Naive thymus-derived CD4-positive, alpha-beta T cell (primary cell): ENCODE data around the gene DIAPH1. TPM values are rescaled to one million over a fixed set of nuclear protein-coding genes. Genes with fewer than 3 reads are reported as not detected.
A peak's percentile ranks its signal among the peaks of the same experiment; 100 is the strongest.

ENCODE experiments used
- ATAC-seq: fragments of 150-1000 bp; cut with Tn5 transposase; 2 replicates; pipeline ENCODE4 v1.10.0; 2021; ENCODE audit warnings: mild to moderate bottlenecking, moderate library complexity
- CTCF ChIA-PET: fragments of 350-600 bp; sonication (Branson Sonifier 250); formaldehyde crosslinking; loops from one replicate; lab custom pipeline; 2021; ENCODE audit warnings: antibody characterized with exemption; lab: Charles Lee
- POLR2A ChIA-PET: fragments of 350-600 bp; sonication (Branson Sonifier 250); formaldehyde crosslinking; loops from one replicate; lab custom pipeline; 2021; ENCODE audit warnings: antibody characterized with exemption, inconsistent platforms; lab: Charles Lee
- DNase-seq, 9 donors: peaks; one replicate each; pipeline versions ENCODE4 v3.0.0 to v3.0.0-alpha.2; 2020 to 2022; ENCODE audit warnings: mixed read lengths in 1 of 9
- H3K27ac ChIP-seq: one replicate; pipeline ENCODE4 v1.7.0; 2013; ENCODE audit warnings: mild to moderate bottlenecking, low read depth, low read length, moderate library complexity
- H3K27me3 ChIP-seq, 2 donors: one replicate each; pipeline ENCODE4 v1.7.0; 2013; ENCODE audit warnings: low read length in 2 of 2, mild to moderate bottlenecking in 2 of 2, moderate library complexity in 2 of 2; ENCODE audit not compliant: control insufficient read depth in 2 of 2, insufficient read depth in 2 of 2
- H3K36me3 ChIP-seq, 3 experiments: 1 replicate in 2 of 3; 2 replicates in 1 of 3; pipeline ENCODE4 v1.7.0; 2013; ENCODE audit warnings: low read length in 3 of 3, mild to moderate bottlenecking in 3 of 3, moderate library complexity in 1 of 3; ENCODE audit not compliant: insufficient read depth in 3 of 3, control insufficient read depth in 2 of 3
- H3K4me1 ChIP-seq, 2 donors: one replicate each; pipeline ENCODE4 v1.7.0; 2013; ENCODE audit warnings: low read length in 2 of 2, mild to moderate bottlenecking in 2 of 2, moderate library complexity in 1 of 2; ENCODE audit not compliant: control insufficient read depth in 2 of 2, insufficient read depth in 2 of 2
- H3K4me3 ChIP-seq: 2 replicates; pipeline ENCODE4 v1.7.0; 2013; ENCODE audit warnings: mild to moderate bottlenecking, low read length
- H3K9me3 ChIP-seq, 3 experiments: 1 replicate in 2 of 3; 2 replicates in 1 of 3; pipeline ENCODE4 v1.7.0; 2013; ENCODE audit warnings: low read length in 3 of 3; ENCODE audit not compliant: control insufficient read depth in 2 of 3
- H3K27ac Mint-ChIP-seq, 9 donors: one replicate each; pipeline ENCODE4 v1.8.0; 2020 to 2022; ENCODE audit warnings: mixed read lengths in 9 of 9, mild to moderate bottlenecking in 8 of 9, moderate library complexity in 5 of 9, inconsistent platforms in 2 of 9
- H3K27me3 Mint-ChIP-seq, 5 donors: one replicate each; pipeline ENCODE4 v1.8.0; 2021 to 2022; ENCODE audit warnings: mixed read lengths in 5 of 5, mild to moderate bottlenecking in 1 of 5
- H3K36me3 Mint-ChIP-seq, 5 donors: one replicate each; pipeline ENCODE4 v1.8.0; 2020 to 2022; ENCODE audit warnings: mixed read lengths in 5 of 5, mild to moderate bottlenecking in 3 of 5, inconsistent platforms in 1 of 5
- H3K4me1 Mint-ChIP-seq, 7 donors: one replicate each; pipeline ENCODE4 v1.8.0; 2020 to 2022; ENCODE audit warnings: mixed read lengths in 7 of 7, mild to moderate bottlenecking in 3 of 7, inconsistent platforms in 1 of 7
- H3K4me3 Mint-ChIP-seq, 10 donors: one replicate each; pipeline ENCODE4 v1.8.0; 2020 to 2022; ENCODE audit warnings: mild to moderate bottlenecking in 10 of 10, mixed read lengths in 10 of 10, moderate library complexity in 6 of 10, inconsistent platforms in 2 of 10
- H3K9me3 Mint-ChIP-seq, 11 donors: one replicate each; pipeline ENCODE4 v1.8.0; 2020 to 2022; ENCODE audit warnings: mixed read lengths in 11 of 11, mild to moderate bottlenecking in 4 of 11, inconsistent platforms in 1 of 11, moderate library complexity in 1 of 11
- intact Hi-C, 2 donors: fragments of 100-400 bp; cut with micrococcal nuclease; formaldehyde crosslinking; loops; one replicate each; pipeline ENCODE4 v1.15.1; 2023
- polyA plus RNA-seq, 2 donors: library from polyadenylated mRNA; unstranded; fragments of 300-500 nt; fragmentation: Illumina TruSeq; gene quantifications; one replicate each; pipeline ENCODE4 v1.2.3, GENCODE V29; 2021
- total RNA-seq, 6 experiments: library from RNA in 5 of 6; stranded (reverse) in 5 of 6; gene quantifications; 1 replicate in 5 of 6; 2 replicates in 1 of 6; pipeline ENCODE4 v1.2.3 and lab custom pipeline; 2021 to 2026

DIAPH1 gene
- total and polyA plus RNA-seq, 7 experiments from 2014 or later: 89.7 to 278 (median 172) TPM

DNA sequence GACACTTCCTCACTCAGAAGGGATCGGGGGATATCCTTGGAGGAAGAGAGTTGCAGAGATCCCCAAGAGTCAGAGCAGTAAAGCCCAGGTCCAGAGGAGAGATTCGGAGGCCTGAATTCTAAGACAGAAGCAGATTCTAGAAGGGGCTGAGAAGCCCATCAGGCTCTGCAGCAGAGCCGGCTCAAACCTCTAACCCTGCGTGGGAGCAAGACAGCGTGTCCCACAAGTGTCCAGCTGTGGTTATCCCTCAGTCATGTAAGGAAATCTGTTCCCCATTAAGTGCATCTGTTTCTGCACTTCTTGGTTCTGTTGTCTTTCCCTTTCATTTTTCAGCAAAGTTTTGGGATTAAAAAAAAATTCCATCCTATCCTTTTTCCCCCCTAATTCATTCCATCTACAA, 4.8 kb upstream of the DIAPH1 start:
- Histone ChIP-seq H3K36me3 (peaks cover 18 to 51% (median 20%) of the 10 kb centered on the region in 3 experiments), H3K4me3 (no peak overlapping the region), H3K9me3 (no peaks in the 10 kb centered on the region), H3K27me3 (no peaks in the 10 kb centered on the region), H3K4me1 (peaks cover 0 to 14% of the 10 kb centered on the region in 2 donors), H3K27ac (peak overlapping the region; percentile 41)
- CTCF ChIA-PET: interaction anchor here (1.2 to 8.7 kb wide), 4 partner anchors 14 to 60 kb away, joined by 3 to 222 read pairs (median 6); partner anchors contain the start of genes HDAC3 and RELL2
- intact Hi-C loops: no loop called here
- Mint-ChIP-seq H3K27me3 (no peaks in the 10 kb centered on the region), H3K36me3 (peaks cover 13 to 51% (median 24%) of the 10 kb centered on the region in 5 donors), H3K4me1 (peaks cover 18 to 36% (median 26%) of the 10 kb centered on the region in 7 donors), H3K27ac (peak overlapping the region; percentile 32 to 90 (median 77)), H3K4me3 (peak overlapping the region in 4 of 10 donors; percentile 3 to 54 (median 24)), H3K9me3 (no peaks in the 10 kb centered on the region)
- DNase-seq (no peak), ATAC-seq (no peak)
- POLR2A ChIA-PET: interaction anchor here (0.6 to 3.9 kb wide), 2 partner anchors 12 to 1203 kb away, joined by 4 to 34 read pairs; partner anchors contain the start of genes HDAC3 and RELL2

DNA sequence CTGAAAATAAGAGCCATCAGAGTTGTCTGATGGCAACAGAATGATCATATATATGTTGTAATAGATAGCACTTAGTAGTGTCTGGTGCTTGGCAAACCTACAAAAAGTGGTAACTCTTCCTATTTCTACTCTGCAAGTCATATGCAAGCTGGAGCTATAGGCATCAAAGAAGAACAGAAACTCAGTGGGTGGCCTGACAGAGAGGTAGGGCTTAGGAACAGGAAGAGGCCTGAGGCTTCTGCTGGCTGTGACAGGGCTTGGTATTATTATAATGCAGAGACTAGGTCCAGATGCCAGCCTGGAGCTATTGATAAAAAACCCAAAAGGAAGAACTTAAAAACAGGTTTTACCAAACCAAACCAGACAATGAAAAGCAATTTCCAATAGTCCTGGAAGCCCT, 4.4 kb upstream of the DIAPH1 start:
- no peak overlapping the region for H3K4me3 ChIP-seq
- ATAC-seq (peak; percentile 10), DNase-seq (no peak)
- H3K4me3 Mint-ChIP-seq: peak overlapping the region in 6 of 10 donors; percentile 3 to 54 (median 27)
- H3K4me1 Mint-ChIP-seq: peaks cover 18 to 35% (median 26%) of the 10 kb centered on the region in 7 donors
- peak overlapping the region; percentile 32 to 90 (median 77) for H3K27ac Mint-ChIP-seq
- no peaks in the 10 kb centered on the region for H3K9me3 Mint-ChIP-seq
- H3K27ac ChIP-seq: peak overlapping the region; percentile 41
- H3K27me3 ChIP-seq: no peaks in the 10 kb centered on the region
- intact Hi-C loops: no loop called here
- H3K4me1 ChIP-seq: peaks cover 0 to 14% of the 10 kb centered on the region in 2 donors
- H3K27me3 Mint-ChIP-seq: no peaks in the 10 kb centered on the region
- peaks cover 15 to 51% (median 18%) of the 10 kb centered on the region in 3 experiments for H3K36me3 ChIP-seq
- H3K36me3 Mint-ChIP-seq: peaks cover 15 to 49% (median 24%) of the 10 kb centered on the region in 5 donors
- CTCF ChIA-PET: interaction anchor here (1.2 to 8.7 kb wide), 3 partner anchors 14 to 56 kb away, joined by 3 to 222 read pairs (median 5); partner anchors contain the start of genes HDAC3 and RELL2
- POLR2A ChIA-PET: interaction anchor here (3.9 kb wide), 1 partner anchor 12 kb away, joined by 34 read pairs; the partner anchor contains the start of genes HDAC3 and RELL2
- H3K9me3 ChIP-seq: no peaks in the 10 kb centered on the region

DNA sequence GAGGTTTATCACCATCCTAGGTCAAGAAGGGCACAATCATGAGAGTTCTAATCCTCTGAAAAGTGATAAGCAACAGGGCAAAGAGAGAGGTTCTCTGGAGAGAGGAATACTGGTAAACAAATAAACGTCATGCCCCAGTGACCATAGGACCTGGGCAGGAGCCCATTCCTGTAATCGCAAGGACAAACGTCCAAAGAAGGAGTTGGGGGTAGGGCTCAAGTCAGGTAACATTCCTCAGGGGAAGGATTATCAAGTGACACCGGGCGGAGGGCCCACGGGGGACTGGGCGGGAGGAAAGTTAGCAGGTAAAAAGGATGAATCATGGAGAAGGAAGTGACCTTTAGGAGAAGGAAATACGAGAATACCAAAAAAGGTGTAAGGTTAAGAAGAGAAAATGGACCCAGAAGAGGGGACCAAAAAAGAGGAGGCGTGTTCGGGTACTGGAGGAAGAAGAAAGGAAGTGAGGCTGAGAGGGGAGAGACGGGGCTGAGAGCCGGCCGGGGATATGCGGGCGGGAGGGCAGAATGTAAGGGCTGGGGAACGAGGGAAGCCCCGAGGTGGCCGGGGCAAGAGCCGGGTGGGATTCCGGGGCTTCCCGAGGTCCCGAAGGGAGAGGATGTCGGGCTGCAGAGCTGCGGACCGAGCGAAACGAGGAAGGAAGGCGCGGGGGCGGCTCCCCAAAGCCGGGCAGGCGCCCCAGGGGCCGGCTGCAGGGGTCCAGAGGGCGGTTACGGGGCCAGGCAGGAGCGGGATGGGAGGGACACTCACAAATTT, 583 bp downstream of the DIAPH1 start:
- Histone ChIP-seq H3K27ac (peak overlapping the region; percentile 97), H3K27me3 (no peaks in the 10 kb centered on the region), H3K4me1 (peaks cover 19 to 24% of the 10 kb centered on the region in 2 donors), H3K9me3 (no peaks in the 10 kb centered on the region), H3K36me3 (peaks cover 0 to 21% (median 5%) of the 10 kb centered on the region in 3 experiments), H3K4me3 (peak overlapping the region; percentile 77)
- ChIA-PET POLR2A (interaction anchor here (0.6 to 7.5 kb wide), 14 partner anchors 8 to 496 kb away, joined by 3 to 124 read pairs (median 5); partner anchors contain the start of genes FCHSD1, HDAC3, RELL2 and TAF7), CTCF (interaction anchor here (0.5 to 8.7 kb wide), 15 partner anchors 11 to 927 kb away, joined by 3 to 222 read pairs (median 7); partner anchors contain the start of genes FCHSD1, HDAC3 and RELL2)
- Mint-ChIP-seq H3K27me3 (no peaks in the 10 kb centered on the region), H3K9me3 (no peaks in the 10 kb centered on the region), H3K27ac (peak overlapping the region; percentile 91 to 99 (median 95)), H3K36me3 (peaks cover 11 to 27% (median 16%) of the 10 kb centered on the region in 5 donors), H3K4me3 (peak overlapping the region; percentile 94 to 100 (median 100)), H3K4me1 (peaks cover 42 to 61% (median 52%) of the 10 kb centered on the region in 7 donors)
- peak; percentile 21 for ATAC-seq
- DNase-seq: peak in 8 of 9 donors; percentile 41 to 62 (median 56)
- intact Hi-C loops: loop anchor here (5.0 to 10.0 kb wide), 9 partner anchors 36 to 1787 kb away; partner anchors contain the start of genes APBB3 (in 2 of the 2), SLC35A4 (in 2 of the 2), ANKHD1 (in 1 of the 2) and NDFIP1 (in 1 of the 2)

DNA sequence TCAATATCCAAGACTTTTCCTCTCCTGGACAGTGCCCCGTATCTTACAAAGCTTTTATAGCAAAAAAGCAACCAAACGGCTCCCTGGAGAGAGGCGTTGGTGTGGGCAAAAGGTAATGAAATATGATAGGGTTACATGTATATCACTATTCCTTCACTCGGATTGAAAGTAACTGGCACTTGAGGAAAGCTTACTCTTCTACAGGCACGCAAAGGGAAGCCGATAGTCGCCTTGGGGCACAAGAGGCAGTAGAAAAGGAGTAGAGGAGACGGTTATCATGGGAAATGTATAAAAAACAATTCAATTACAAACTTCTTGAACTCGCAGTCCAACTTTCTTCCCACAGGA, 1.1 kb downstream of the DIAPH1 start:
- Mint-ChIP-seq H3K4me3 (peak overlapping the region; percentile 94 to 100 (median 100)), H3K4me1 (peaks cover 42 to 60% (median 54%) of the 10 kb centered on the region in 7 donors), H3K27ac (peak overlapping the region; percentile 91 to 99 (median 95)), H3K27me3 (no peaks in the 10 kb centered on the region), H3K36me3 (peaks cover 9 to 26% (median 13%) of the 10 kb centered on the region in 5 donors), H3K9me3 (no peaks in the 10 kb centered on the region)
- intact Hi-C loops: loop anchor here (5.0 to 10.0 kb wide), 9 partner anchors 35 to 1787 kb away; partner anchors contain the start of genes APBB3 (in 2 of the 2), SLC35A4 (in 2 of the 2), ANKHD1 (in 1 of the 2) and NDFIP1 (in 1 of the 2)
- DNase-seq (peak in 1 of 9 donors; percentile 24), ATAC-seq (no peak)
- peaks cover 0 to 20% (median 5%) of the 10 kb centered on the region in 3 experiments for H3K36me3 ChIP-seq
- CTCF ChIA-PET: interaction anchor here (1.0 to 8.7 kb wide), 7 partner anchors 10 to 262 kb away, joined by 3 to 222 read pairs (median 7); no protein-coding TSS in a partner anchor
- POLR2A ChIA-PET: interaction anchor here (0.6 to 7.5 kb wide), 9 partner anchors 8 to 496 kb away, joined by 3 to 124 read pairs (median 5); partner anchors contain the start of genes HDAC3 and RELL2
- H3K9me3 ChIP-seq: no peaks in the 10 kb centered on the region
- H3K27me3 ChIP-seq: no peaks in the 10 kb centered on the region
- H3K4me1 ChIP-seq: peaks cover 23 to 26% of the 10 kb centered on the region in 2 donors
- peak overlapping the region; percentile 97 for H3K27ac ChIP-seq
- H3K4me3 ChIP-seq: peak overlapping the region; percentile 77

DNA sequence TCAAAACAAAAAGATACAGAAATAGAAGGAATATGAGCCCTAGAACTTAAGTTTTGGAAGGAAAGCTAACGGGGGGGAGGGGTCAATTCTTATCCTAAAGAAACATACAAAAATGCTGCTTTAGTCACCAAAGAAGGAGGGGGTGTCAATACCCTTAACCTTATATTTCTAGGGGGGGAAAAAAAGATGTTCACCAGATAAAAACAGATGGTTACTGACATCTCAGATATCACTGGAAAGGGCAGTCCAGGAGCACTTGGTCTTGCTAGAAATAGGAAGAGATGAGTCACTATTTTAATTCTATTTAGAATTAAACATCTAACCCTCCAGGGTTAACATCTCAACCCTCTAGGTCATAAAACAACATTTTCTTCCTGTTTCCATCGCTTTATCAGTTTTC, 1.7 kb downstream of the DIAPH1 start:
- no peak for ATAC-seq
- Mint-ChIP-seq H3K27ac (peak overlapping the region; percentile 91 to 99 (median 95)), H3K4me3 (peak overlapping the region; percentile 94 to 100 (median 100)), H3K4me1 (peaks cover 48 to 65% (median 59%) of the 10 kb centered on the region in 7 donors), H3K36me3 (peaks cover 9 to 28% (median 13%) of the 10 kb centered on the region in 5 donors), H3K27me3 (no peaks in the 10 kb centered on the region), H3K9me3 (no peaks in the 10 kb centered on the region)
- intact Hi-C loops: loop anchor here (5.0 to 10.0 kb wide), 9 partner anchors 35 to 1788 kb away; partner anchors contain the start of genes APBB3 (in 2 of the 2), SLC35A4 (in 2 of the 2), ANKHD1 (in 1 of the 2) and NDFIP1 (in 1 of the 2)
- DNase-seq: no peak
- Histone ChIP-seq H3K27me3 (no peaks in the 10 kb centered on the region), H3K9me3 (no peaks in the 10 kb centered on the region), H3K27ac (peak overlapping the region; percentile 97), H3K4me3 (peak overlapping the region; percentile 77), H3K36me3 (peaks cover 0 to 17% (median 5%) of the 10 kb centered on the region in 3 experiments), H3K4me1 (peaks cover 23 to 32% of the 10 kb centered on the region in 2 donors)
- ChIA-PET CTCF (interaction anchor here (0.6 to 8.7 kb wide), 10 partner anchors 8 to 373 kb away, joined by 3 to 222 read pairs (median 5); no protein-coding TSS in a partner anchor), POLR2A (interaction anchor here (0.7 to 7.5 kb wide), 9 partner anchors 9 to 296 kb away, joined by 3 to 124 read pairs (median 6); partner anchors contain the start of genes HDAC3 and RELL2)
